ENCODE data around the gene HOXB8. TPM values are rescaled to one million over a fixed set of nuclear protein-coding genes. Genes with fewer than 3 reads are reported as not detected.

HOXB8 gene
- total RNA-seq, 2 experiments from 2014 or later, result not detected

GRCh38 chr17:48598736-48599135 is 16.4 kb downstream of the HOXB8 start:
- H3K36me3 Mint-ChIP-seq (ENCODE audit: low read depth), result no peaks in the 10 kb centered on the region
- ChIA-PET CTCF (interaction anchor here (1.0 to 1.1 kb wide), 2 partner anchors 20 to 25 kb away, joined by 3 read pairs; no protein-coding TSS in a partner anchor), POLR2A (no interaction called here)
- H3K4me3 Mint-ChIP-seq, result no peak overlapping the region
- no peak overlapping the region for H3K27ac Mint-ChIP-seq
- no peak for DNase-seq
- H3K9me3 Mint-ChIP-seq, result no peaks in the 10 kb centered on the region
- H3K27me3 Mint-ChIP-seq, result peaks cover 92% of the 10 kb centered on the region
- peaks cover 51% of the 10 kb centered on the region for H3K4me1 Mint-ChIP-seq

GRCh38 chr17:48597778-48598631 is 17.1 kb downstream of the HOXB8 start:
- DNase-seq, result no peak
- H3K36me3 Mint-ChIP-seq (ENCODE audit: low read depth), result no peaks in the 10 kb centered on the region
- peak overlapping the region; percentile 62 for H3K4me3 Mint-ChIP-seq
- peak overlapping the region; percentile 59 for H3K27ac Mint-ChIP-seq
- no peaks in the 10 kb centered on the region for H3K9me3 Mint-ChIP-seq
- ChIA-PET CTCF (interaction anchor here (1.0 to 1.1 kb wide), 2 partner anchors 21 to 26 kb away, joined by 3 read pairs; no protein-coding TSS in a partner anchor), POLR2A (no interaction called here)
- H3K27me3 Mint-ChIP-seq, result peaks cover 92% of the 10 kb centered on the region
- peaks cover 54% of the 10 kb centered on the region for H3K4me1 Mint-ChIP-seq

GRCh38 chr17:48597528-48597777 is 17.6 kb downstream of the HOXB8 start:
- CTCF ChIA-PET, result no interaction called here
- Mint-ChIP-seq H3K36me3 (ENCODE audit: low read depth) (no peaks in the 10 kb centered on the region), H3K27me3 (peaks cover 92% of the 10 kb centered on the region), H3K9me3 (no peaks in the 10 kb centered on the region), H3K4me3 (peak overlapping the region; percentile 62), H3K4me1 (peaks cover 58% of the 10 kb centered on the region), H3K27ac (peak overlapping the region; percentile 4)
- POLR2A ChIA-PET, result no interaction called here
- peak; percentile 42 for DNase-seq

GRCh38 chr17:48596735-48597527 is 18.2 kb downstream of the HOXB8 start:
- peaks cover 55% of the 10 kb centered on the region for H3K4me1 Mint-ChIP-seq
- POLR2A ChIA-PET, result no interaction called here
- H3K27me3 Mint-ChIP-seq, result peaks cover 92% of the 10 kb centered on the region

GRCh38 chr17:48596000-48596734 is 18.9 kb downstream of the HOXB8 start:
- POLR2A ChIA-PET, result no interaction called here
- Mint-ChIP-seq H3K4me3 (peak overlapping the region; percentile 42), H3K9me3 (no peaks in the 10 kb centered on the region), H3K27ac (no peak overlapping the region), H3K27me3 (peaks cover 92% of the 10 kb centered on the region), H3K4me1 (peaks cover 55% of the 10 kb centered on the region), H3K36me3 (ENCODE audit: low read depth) (peaks cover 2% of the 10 kb centered on the region)
- peak; percentile 40 for DNase-seq
- CTCF ChIA-PET, result interaction anchor here (1.6 kb wide), 1 partner anchor 18 kb away, joined by 6 read pairs; no protein-coding TSS in a partner anchor

More at GRCh38 chr17:48596735-48597527, 18.2 kb downstream of the HOXB8 start:
- H3K36me3 Mint-ChIP-seq (ENCODE audit: low read depth), result no peaks in the 10 kb centered on the region
- H3K4me3 Mint-ChIP-seq, result peak overlapping the region; percentile 62
- no peaks in the 10 kb centered on the region for H3K9me3 Mint-ChIP-seq
- no peak for DNase-seq
- CTCF ChIA-PET, result interaction anchor here (1.6 kb wide), 1 partner anchor 17 kb away, joined by 6 read pairs; no protein-coding TSS in a partner anchor
- no peak overlapping the region for H3K27ac Mint-ChIP-seq

- peaks cover 91% of the 10 kb centered on the region for H3K27me3 Mint-ChIP-seq
- H3K36me3 Mint-ChIP-seq (ENCODE audit: low read depth), result peaks cover 3% of the 10 kb centered on the region
- no peak for DNase-seq
- peaks cover 55% of the 10 kb centered on the region for H3K4me1 Mint-ChIP-seq
- ChIA-PET POLR2A (no interaction called here), CTCF (interaction anchor here (1.6 to 1.7 kb wide), 2 partner anchors 18 to 30 kb away, joined by 4 to 6 read pairs; partner anchors contain the start of gene HOXB9)
- H3K4me3 Mint-ChIP-seq, result no peak overlapping the region
- no peaks in the 10 kb centered on the region for H3K9me3 Mint-ChIP-seq
- H3K27ac Mint-ChIP-seq, result no peak overlapping the region
Observed at GRCh38 chr17:48595278-48595999, 19.7 kb downstream of the HOXB8 start.

GRCh38 chr17:48594538-48595277 is 20.4 kb downstream of the HOXB8 start:
- ChIA-PET CTCF (interaction anchor here (0.6 to 2.8 kb wide), 6 partner anchors 19 to 380 kb away, joined by 3 to 18 read pairs (median 4); partner anchors contain the start of gene HOXB9), POLR2A (no interaction called here)
- peaks cover 4% of the 10 kb centered on the region for H3K36me3 Mint-ChIP-seq (ENCODE audit: low read depth)
- no peak overlapping the region for H3K27ac Mint-ChIP-seq
- H3K4me3 Mint-ChIP-seq, result no peak overlapping the region
- H3K27me3 Mint-ChIP-seq, result peaks cover 91% of the 10 kb centered on the region
- no peaks in the 10 kb centered on the region for H3K9me3 Mint-ChIP-seq
- DNase-seq, result no peak
- H3K4me1 Mint-ChIP-seq, result peaks cover 57% of the 10 kb centered on the region

- Mint-ChIP-seq H3K9me3 (no peaks in the 10 kb centered on the region), H3K27me3 (peaks cover 91% of the 10 kb centered on the region), H3K36me3 (ENCODE audit: low read depth) (peaks cover 5% of the 10 kb centered on the region), H3K4me1 (peaks cover 59% of the 10 kb centered on the region), H3K27ac (no peak overlapping the region), H3K4me3 (peak overlapping the region; percentile 65)
- peak; percentile 78 for DNase-seq
- ChIA-PET CTCF (interaction anchor here (0.6 to 2.8 kb wide), 15 partner anchors 20 to 568 kb away, joined by 3 to 18 read pairs (median 5); partner anchors contain the start of genes HOXB9 and PRAC2), POLR2A (no interaction called here)
Observed at GRCh38 chr17:48593840-48594537, 21.1 kb downstream of the HOXB8 start.

GRCh38 chr17:48593126-48593829 is 21.8 kb downstream of the HOXB8 start, which contains the start of gene HOXB5:
TSS of gene HOXB5 (minus strand) at chr17:48593779. CDS start at chr17:48593682, 97 bp downstream.
- peaks cover 56% of the 10 kb centered on the region for H3K4me1 Mint-ChIP-seq
- CTCF ChIA-PET, result interaction anchor here (0.6 to 2.8 kb wide), 37 partner anchors 8 to 1348 kb away, joined by 3 to 18 read pairs (median 4); partner anchors contain the start of genes HOXB6, HOXB7 and PRAC2
- POLR2A ChIA-PET, result interaction anchor here (0.6 kb wide), 1 partner anchor 300 kb away, joined by 4 read pairs; no protein-coding TSS in a partner anchor
- no peak for DNase-seq
- H3K27ac Mint-ChIP-seq, result peak within 1 kb of the TSS; percentile 31
- H3K27me3 Mint-ChIP-seq, result peaks cover 91% of the 10 kb centered on the region
- H3K4me3 Mint-ChIP-seq, result peak within 1 kb of the TSS; percentile 65
- H3K36me3 Mint-ChIP-seq (ENCODE audit: low read depth), result peaks cover 5% of the 10 kb centered on the region
- H3K9me3 Mint-ChIP-seq, result no peaks in the 10 kb centered on the region

- Mint-ChIP-seq H3K4me1 (peaks cover 51% of the 10 kb centered on the region), H3K27ac (peak overlapping the region; percentile 31), H3K9me3 (no peaks in the 10 kb centered on the region), H3K27me3 (peaks cover 91% of the 10 kb centered on the region), H3K36me3 (ENCODE audit: low read depth) (peaks cover 5% of the 10 kb centered on the region), H3K4me3 (peak overlapping the region; percentile 65)
- CTCF ChIA-PET, result interaction anchor here (0.6 to 2.8 kb wide), 31 partner anchors 9 to 1349 kb away, joined by 3 to 18 read pairs (median 4); partner anchors contain the start of genes HOXB7 and PRAC2
- POLR2A ChIA-PET, result interaction anchor here (0.6 kb wide), 1 partner anchor 299 kb away, joined by 4 read pairs; no protein-coding TSS in a partner anchor
- DNase-seq, result no peak
Observed at GRCh38 chr17:48592577-48592976, 22.5 kb downstream of the HOXB8 start.
